Thyroid gland (tissue), 4 donors: ENCODE results near the gene SRSF1.

Experiments
- POLR2A ChIP-seq, 2 donors: fragments of 450-650 bp; IDR thresholded peaks; one replicate each; pipeline ENCODE4 v1.6.1; 2017; ENCODE audit warnings: antibody characterized with exemption in 2 of 2, mild to moderate bottlenecking in 2 of 2, moderate library complexity in 1 of 2
- TF ChIP-seq, protein P1 (sequence below), 6 experiments: fragments of 200-600 bp in 3 of 6; fragments of 450-650 bp in 3 of 6; sonication (generic) in 3 of 6; IDR thresholded peaks; one replicate each; pipeline ENCODE4 v1.5.1; 2016 to 2019; ENCODE audit warnings: antibody characterized with exemption in 6 of 6, mild to moderate bottlenecking in 2 of 6, inconsistent platforms in 1 of 6, moderate library complexity in 1 of 6

DNA sequence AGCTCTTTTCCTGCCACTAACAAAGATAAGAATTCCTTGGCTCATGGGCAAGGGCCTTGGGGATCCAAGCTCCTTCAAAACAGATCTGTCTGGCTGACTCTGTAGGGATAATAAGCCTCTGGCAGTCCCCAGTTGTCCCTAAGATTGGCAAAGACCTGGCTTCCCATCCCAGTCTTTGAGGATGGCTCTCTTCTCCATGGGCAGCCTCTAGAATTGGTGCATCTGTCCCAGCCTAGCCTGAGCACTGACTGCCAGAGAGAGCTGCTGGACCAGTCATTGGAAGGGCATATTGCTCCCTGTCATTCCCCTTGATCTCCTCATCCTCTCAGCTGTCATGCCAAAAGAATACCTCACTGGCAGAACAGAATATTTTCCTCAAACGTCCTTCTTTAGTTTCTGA is 38.6 kb downstream of the SRSF1 start:
- TF ChIP-seq, protein P1, sequence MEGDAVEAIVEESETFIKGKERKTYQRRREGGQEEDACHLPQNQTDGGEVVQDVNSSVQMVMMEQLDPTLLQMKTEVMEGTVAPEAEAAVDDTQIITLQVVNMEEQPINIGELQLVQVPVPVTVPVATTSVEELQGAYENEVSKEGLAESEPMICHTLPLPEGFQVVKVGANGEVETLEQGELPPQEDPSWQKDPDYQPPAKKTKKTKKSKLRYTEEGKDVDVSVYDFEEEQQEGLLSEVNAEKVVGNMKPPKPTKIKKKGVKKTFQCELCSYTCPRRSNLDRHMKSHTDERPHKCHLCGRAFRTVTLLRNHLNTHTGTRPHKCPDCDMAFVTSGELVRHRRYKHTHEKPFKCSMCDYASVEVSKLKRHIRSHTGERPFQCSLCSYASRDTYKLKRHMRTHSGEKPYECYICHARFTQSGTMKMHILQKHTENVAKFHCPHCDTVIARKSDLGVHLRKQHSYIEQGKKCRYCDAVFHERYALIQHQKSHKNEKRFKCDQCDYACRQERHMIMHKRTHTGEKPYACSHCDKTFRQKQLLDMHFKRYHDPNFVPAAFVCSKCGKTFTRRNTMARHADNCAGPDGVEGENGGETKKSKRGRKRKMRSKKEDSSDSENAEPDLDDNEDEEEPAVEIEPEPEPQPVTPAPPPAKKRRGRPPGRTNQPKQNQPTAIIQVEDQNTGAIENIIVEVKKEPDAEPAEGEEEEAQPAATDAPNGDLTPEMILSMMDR (IDR thresholded peaks at IDR 0.05): no peak
- no peak for TF ChIP-seq POLR2A (IDR thresholded peaks at IDR 0.05)
